Stimulated activated memory B cell treated with anti-CD40 and anti-IgM and Interleukin-4, amounts not matched to agents 10 μg/mL and 1 μg/mL and 100 μg/mL, for 72 hours (primary cell): ENCODE data around the gene ZNF341.

ENCODE experiments used
- ATAC-seq: fragments of 150-1000 bp; cut with Tn5 transposase; 2 replicates; pipeline ENCODE4 v1.10.0; 2021
- H3K27ac Mint-ChIP-seq: one replicate; pipeline ENCODE4 v1.8.0; 2022; ENCODE audit warnings: mild to moderate bottlenecking, mixed read lengths
- H3K27me3 Mint-ChIP-seq: one replicate; pipeline ENCODE4 v1.8.0; 2022; ENCODE audit warnings: mixed read lengths
- H3K36me3 Mint-ChIP-seq: one replicate; pipeline ENCODE4 v1.8.0; 2022; ENCODE audit warnings: mixed read lengths
- H3K4me1 Mint-ChIP-seq: one replicate; pipeline ENCODE4 v1.8.0; 2022; ENCODE audit warnings: mixed read lengths
- H3K4me3 Mint-ChIP-seq: one replicate; pipeline ENCODE4 v1.8.0; 2022; ENCODE audit warnings: mild to moderate bottlenecking, moderate library complexity, mixed read lengths
- H3K9me3 Mint-ChIP-seq: one replicate; pipeline ENCODE4 v1.8.0; 2022; ENCODE audit warnings: mixed read lengths

The ZNF341 gene

GRCh38 chr20:33716498-33716897 is 15.3 kb upstream of the ZNF341 start:
- H3K27me3 Mint-ChIP-seq: no peaks in the 10 kb centered on the region
- H3K36me3 Mint-ChIP-seq: peaks cover 31% of the 10 kb centered on the region
- ATAC-seq: no peak
- H3K27ac Mint-ChIP-seq: no peak overlapping the region
- no peak overlapping the region for H3K4me3 Mint-ChIP-seq
- H3K4me1 Mint-ChIP-seq: peaks cover 22% of the 10 kb centered on the region
- H3K9me3 Mint-ChIP-seq: peaks cover 2% of the 10 kb centered on the region

GRCh38 chr20:33719277-33719988 is 12.4 kb upstream of the ZNF341 start:
- H3K27me3 Mint-ChIP-seq: no peaks in the 10 kb centered on the region
- H3K4me3 Mint-ChIP-seq: peak overlapping the region; percentile 86
- H3K36me3 Mint-ChIP-seq: peaks cover 6% of the 10 kb centered on the region
- H3K27ac Mint-ChIP-seq: peak overlapping the region; percentile 64
- H3K4me1 Mint-ChIP-seq: peaks cover 22% of the 10 kb centered on the region
- peaks cover 2% of the 10 kb centered on the region for H3K9me3 Mint-ChIP-seq
- peak; percentile 2 for ATAC-seq

DNA sequence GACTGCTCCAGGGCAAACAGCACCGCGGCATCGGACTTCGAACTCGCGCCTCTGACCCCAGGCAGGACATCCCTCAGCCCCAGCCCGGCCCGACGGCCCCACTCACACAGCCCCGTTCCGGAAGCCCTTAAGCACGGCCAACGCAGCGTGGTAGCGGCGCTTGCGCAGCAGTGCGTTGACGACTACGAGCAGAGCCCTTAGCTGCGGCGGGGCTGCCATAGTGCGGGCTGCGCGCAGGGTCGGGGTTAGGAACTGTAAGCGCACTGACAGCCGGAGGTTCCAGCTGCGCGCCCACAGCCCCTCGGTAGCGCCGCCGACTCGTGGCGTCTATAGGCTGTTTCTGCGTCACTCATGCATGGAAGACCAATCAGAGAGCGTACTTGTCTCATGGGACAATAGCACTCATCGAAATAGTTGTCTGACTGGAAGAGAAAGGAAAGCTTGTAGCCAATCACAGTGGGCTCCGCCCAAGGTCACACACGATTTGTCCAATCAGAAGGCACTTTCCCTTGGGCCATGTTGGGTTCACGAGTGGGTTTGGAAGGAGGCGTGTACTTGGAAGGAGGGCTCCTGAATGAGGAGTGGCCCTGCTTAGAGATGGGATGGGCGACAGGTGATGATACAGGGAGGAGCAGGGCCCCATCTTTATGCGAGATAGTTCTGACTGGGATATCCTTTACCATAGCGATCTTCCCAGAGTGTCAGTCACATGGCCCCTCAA is 11.6 kb upstream of the ZNF341 start, which contains the start of gene PXMP4:
Gene PXMP4, minus strand, starts transcription at position 322 of the 721 bp plus-strand sequence. Its CDS starts 103 bp downstream, at position 219.
- Mint-ChIP-seq H3K4me3 (peak within 1 kb of the TSS; percentile 86), H3K27ac (peak within 1 kb of the TSS; percentile 64), H3K4me1 (peaks cover 22% of the 10 kb centered on the region), H3K27me3 (no peaks in the 10 kb centered on the region), H3K36me3 (peaks cover 6% of the 10 kb centered on the region), H3K9me3 (peaks cover 2% of the 10 kb centered on the region)
- ATAC-seq: peak; percentile 99

DNA sequence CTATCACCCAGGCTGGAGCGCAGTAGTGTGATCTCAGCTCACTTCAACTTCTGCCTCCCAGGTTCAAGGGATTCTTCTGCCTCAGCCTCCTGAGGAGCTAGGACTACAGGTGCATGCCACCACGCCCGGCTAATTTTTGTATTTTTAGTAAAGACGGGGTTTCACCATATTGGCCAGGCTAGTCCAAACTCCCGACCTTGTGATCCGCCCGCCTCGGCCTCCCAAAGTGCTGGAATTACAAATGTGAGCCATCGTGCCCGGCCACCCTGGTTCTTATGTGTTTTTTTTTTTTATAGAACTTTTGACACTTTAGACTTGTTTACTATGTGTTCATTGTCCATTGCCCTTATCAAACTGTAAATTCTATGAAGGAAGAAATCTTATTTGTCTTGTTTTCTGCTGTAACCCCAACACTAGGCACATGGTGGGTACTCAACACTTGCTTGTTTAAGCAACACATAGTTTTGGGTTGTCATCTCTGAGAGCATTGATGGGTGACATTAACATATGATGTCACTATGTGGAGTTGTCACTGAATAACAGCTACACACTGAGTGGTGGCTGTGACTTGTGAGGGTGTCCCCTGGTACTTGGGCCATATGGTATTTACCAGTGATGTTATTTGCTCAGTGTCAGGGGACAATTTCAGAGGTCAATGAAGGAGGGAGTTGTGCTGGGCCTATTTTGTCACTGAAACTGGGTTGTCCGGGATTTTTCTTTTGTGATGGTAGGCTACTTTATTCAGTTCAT is 10.2 kb upstream of the ZNF341 start:
- H3K27me3 Mint-ChIP-seq: no peaks in the 10 kb centered on the region
- no peak for ATAC-seq
- H3K4me3 Mint-ChIP-seq: peak overlapping the region; percentile 86
- peak overlapping the region; percentile 64 for H3K27ac Mint-ChIP-seq
- H3K9me3 Mint-ChIP-seq: peaks cover 2% of the 10 kb centered on the region
- peaks cover 22% of the 10 kb centered on the region for H3K4me1 Mint-ChIP-seq
- no peaks in the 10 kb centered on the region for H3K36me3 Mint-ChIP-seq

- Mint-ChIP-seq H3K27me3 (no peaks in the 10 kb centered on the region), H3K4me1 (peaks cover 13% of the 10 kb centered on the region), H3K4me3 (no peak overlapping the region), H3K9me3 (peaks cover 2% of the 10 kb centered on the region), H3K27ac (no peak overlapping the region), H3K36me3 (no peaks in the 10 kb centered on the region)
- no peak for ATAC-seq
These were observed 7.2 kb upstream of the ZNF341 start for GRCh38 chr20:33724439-33725094.

GRCh38 chr20:33725607-33726264 is 6.1 kb upstream of the ZNF341 start:
- peaks cover 5% of the 10 kb centered on the region for H3K4me1 Mint-ChIP-seq
- H3K27ac Mint-ChIP-seq: no peak overlapping the region
- no peaks in the 10 kb centered on the region for H3K36me3 Mint-ChIP-seq
- no peak for ATAC-seq
- H3K9me3 Mint-ChIP-seq: no peaks in the 10 kb centered on the region
- no peak overlapping the region for H3K4me3 Mint-ChIP-seq
- no peaks in the 10 kb centered on the region for H3K27me3 Mint-ChIP-seq

DNA sequence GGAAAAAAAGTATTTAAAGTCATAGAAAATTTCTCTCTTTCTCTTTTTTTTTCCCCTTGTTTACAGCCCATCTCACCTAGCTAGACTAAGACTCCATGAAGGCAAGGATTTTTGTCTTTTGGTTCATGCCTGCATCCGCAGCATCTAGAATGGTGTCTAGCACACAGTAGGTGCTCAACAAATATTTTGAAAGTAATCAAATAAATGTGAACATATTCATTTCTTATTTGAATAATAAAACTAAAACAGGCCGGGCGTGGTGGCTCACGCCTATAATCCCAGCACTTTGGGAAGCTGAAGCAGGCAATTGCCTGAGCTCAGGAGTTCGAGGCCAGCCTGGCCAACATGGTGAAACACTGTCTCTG is 4.7 kb upstream of the ZNF341 start:
- ATAC-seq: no peak
- peaks cover 10% of the 10 kb centered on the region for H3K4me1 Mint-ChIP-seq
- no peak overlapping the region for H3K27ac Mint-ChIP-seq
- no peaks in the 10 kb centered on the region for H3K36me3 Mint-ChIP-seq
- no peak overlapping the region for H3K4me3 Mint-ChIP-seq
- no peaks in the 10 kb centered on the region for H3K9me3 Mint-ChIP-seq
- H3K27me3 Mint-ChIP-seq: no peaks in the 10 kb centered on the region

- H3K4me3 Mint-ChIP-seq: no peak overlapping the region
- no peak for ATAC-seq
- peaks cover 14% of the 10 kb centered on the region for H3K4me1 Mint-ChIP-seq
- no peak overlapping the region for H3K27ac Mint-ChIP-seq
- H3K27me3 Mint-ChIP-seq: no peaks in the 10 kb centered on the region
- H3K9me3 Mint-ChIP-seq: no peaks in the 10 kb centered on the region
- no peaks in the 10 kb centered on the region for H3K36me3 Mint-ChIP-seq
These were observed 4.0 kb upstream of the ZNF341 start for GRCh38 chr20:33727806-33728205.

GRCh38 chr20:33728463-33728862 is 3.3 kb upstream of the ZNF341 start:
- no peaks in the 10 kb centered on the region for H3K27me3 Mint-ChIP-seq
- H3K27ac Mint-ChIP-seq: no peak overlapping the region
- H3K36me3 Mint-ChIP-seq: no peaks in the 10 kb centered on the region
- ATAC-seq: no peak
- H3K4me1 Mint-ChIP-seq: peaks cover 21% of the 10 kb centered on the region
- H3K9me3 Mint-ChIP-seq: no peaks in the 10 kb centered on the region
- H3K4me3 Mint-ChIP-seq: no peak overlapping the region

GRCh38 chr20:33729101-33729500 is 2.7 kb upstream of the ZNF341 start:
- Mint-ChIP-seq H3K4me3 (no peak overlapping the region), H3K9me3 (no peaks in the 10 kb centered on the region), H3K4me1 (peaks cover 27% of the 10 kb centered on the region), H3K36me3 (no peaks in the 10 kb centered on the region), H3K27me3 (no peaks in the 10 kb centered on the region), H3K27ac (no peak overlapping the region)
- no peak for ATAC-seq

DNA sequence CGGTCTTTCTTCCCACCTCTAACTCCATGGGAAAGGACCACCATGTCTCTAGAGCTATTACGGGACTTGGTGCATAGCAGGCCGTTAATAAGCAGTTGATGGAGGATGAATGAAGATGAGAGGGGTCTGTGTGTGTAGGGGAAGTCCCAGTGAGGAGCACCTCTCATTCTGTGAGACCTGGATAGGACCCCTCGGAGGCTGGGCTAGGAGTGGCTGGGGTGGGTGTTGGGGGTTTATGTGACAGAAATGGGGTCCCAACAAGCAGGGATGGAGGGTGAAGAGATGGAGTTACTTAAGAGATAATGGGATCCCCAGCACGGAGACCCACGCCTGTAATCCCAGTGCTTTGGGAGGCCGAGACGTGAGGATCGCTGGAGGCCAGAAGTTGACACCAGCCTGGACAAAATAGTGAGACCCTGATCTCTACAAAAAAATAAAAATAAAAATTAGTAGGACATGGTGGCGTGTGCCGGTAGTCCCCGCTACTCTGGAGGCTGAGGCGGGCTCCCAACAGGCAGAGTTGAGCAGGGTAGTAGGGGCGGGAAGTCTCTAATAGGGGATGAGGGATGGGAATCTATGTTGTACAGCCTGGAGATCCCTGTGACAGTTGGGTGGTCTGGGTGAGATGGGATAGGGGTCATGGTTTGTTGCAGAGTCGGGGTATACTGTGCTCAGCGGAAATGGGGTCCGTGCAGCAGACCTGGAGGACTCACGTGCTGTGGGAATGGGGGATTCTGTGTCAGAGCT is 677 bp upstream of the ZNF341 start:
- Mint-ChIP-seq H3K4me1 (peaks cover 33% of the 10 kb centered on the region), H3K27me3 (no peaks in the 10 kb centered on the region), H3K9me3 (peaks cover 5% of the 10 kb centered on the region), H3K27ac (peak overlapping the region; percentile 87), H3K4me3 (peak overlapping the region; percentile 87), H3K36me3 (peaks cover 6% of the 10 kb centered on the region)
- ATAC-seq: no peak

- peaks cover 16% of the 10 kb centered on the region for H3K36me3 Mint-ChIP-seq
- peak; percentile 85 for ATAC-seq
- H3K9me3 Mint-ChIP-seq: peaks cover 11% of the 10 kb centered on the region
- peak overlapping the region; percentile 85 for H3K4me3 Mint-ChIP-seq
- no peaks in the 10 kb centered on the region for H3K27me3 Mint-ChIP-seq
- H3K27ac Mint-ChIP-seq: peak overlapping the region; percentile 87
- H3K4me1 Mint-ChIP-seq: peaks cover 33% of the 10 kb centered on the region
These were observed 572 bp downstream of the ZNF341 start for GRCh38 chr20:33732166-33732970.

- Mint-ChIP-seq H3K4me3 (peak overlapping the region; percentile 85), H3K27ac (peak overlapping the region; percentile 87)
These were observed 2.1 kb downstream of the ZNF341 start for GRCh38 chr20:33733654-33734576.

More at GRCh38 chr20:33733654-33734576, 2.1 kb downstream of the ZNF341 start:
- H3K4me1 Mint-ChIP-seq: peaks cover 33% of the 10 kb centered on the region
- H3K36me3 Mint-ChIP-seq: peaks cover 22% of the 10 kb centered on the region
- H3K27me3 Mint-ChIP-seq: no peaks in the 10 kb centered on the region
- peaks cover 11% of the 10 kb centered on the region for H3K9me3 Mint-ChIP-seq
- ATAC-seq: no peak
